ENCODE data around the gene SAP130.

GRCh38 chr2:128032092-128032491 is 4.2 kb upstream of the SAP130 start:
- TF ChIP-seq CTCF (IDR thresholded peaks at IDR 0.05) (no peak), ZFX (IDR thresholded peaks at IDR 0.05; ENCODE audit: borderline replicate concordance) (no peak)

Data from 22Rv1 (cell line).